Measurements from ENCODE around the gene EWSR1.

DNA sequence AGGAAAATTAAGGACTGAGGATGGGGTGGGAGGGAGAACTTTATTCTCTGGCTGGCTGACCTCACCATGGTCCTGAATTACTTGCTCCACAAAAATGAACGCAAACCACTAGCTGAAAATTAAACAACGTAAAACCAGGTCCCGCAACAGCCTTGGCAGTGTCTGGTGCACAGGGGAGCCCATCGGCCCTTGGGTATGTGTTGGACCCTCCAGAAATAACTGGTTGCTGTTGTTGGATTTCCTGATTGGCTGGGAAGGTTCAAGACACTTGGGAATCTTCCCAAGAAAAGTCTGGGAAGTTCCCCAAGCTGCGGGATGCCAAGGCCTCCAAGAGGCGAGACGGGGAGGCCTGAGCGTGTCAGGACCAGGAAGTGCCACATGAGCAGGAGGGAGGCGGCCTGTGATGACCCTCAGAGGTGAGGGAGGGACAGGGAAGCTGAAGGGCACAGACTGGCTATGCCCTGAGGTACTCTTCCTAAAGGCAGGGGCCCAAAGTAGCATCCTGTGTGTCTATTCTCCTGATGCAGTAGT lies 57.8 kb downstream of the EWSR1 start:
- TF ChIP-seq, protein P1, sequence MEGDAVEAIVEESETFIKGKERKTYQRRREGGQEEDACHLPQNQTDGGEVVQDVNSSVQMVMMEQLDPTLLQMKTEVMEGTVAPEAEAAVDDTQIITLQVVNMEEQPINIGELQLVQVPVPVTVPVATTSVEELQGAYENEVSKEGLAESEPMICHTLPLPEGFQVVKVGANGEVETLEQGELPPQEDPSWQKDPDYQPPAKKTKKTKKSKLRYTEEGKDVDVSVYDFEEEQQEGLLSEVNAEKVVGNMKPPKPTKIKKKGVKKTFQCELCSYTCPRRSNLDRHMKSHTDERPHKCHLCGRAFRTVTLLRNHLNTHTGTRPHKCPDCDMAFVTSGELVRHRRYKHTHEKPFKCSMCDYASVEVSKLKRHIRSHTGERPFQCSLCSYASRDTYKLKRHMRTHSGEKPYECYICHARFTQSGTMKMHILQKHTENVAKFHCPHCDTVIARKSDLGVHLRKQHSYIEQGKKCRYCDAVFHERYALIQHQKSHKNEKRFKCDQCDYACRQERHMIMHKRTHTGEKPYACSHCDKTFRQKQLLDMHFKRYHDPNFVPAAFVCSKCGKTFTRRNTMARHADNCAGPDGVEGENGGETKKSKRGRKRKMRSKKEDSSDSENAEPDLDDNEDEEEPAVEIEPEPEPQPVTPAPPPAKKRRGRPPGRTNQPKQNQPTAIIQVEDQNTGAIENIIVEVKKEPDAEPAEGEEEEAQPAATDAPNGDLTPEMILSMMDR (IDR thresholded peaks at IDR 0.05; ENCODE audit: insufficient read depth, low read depth, low read length): no peak
- no peak for TF ChIP-seq EZH2 (IDR thresholded peaks at IDR 0.05; ENCODE audit: insufficient read depth, low read length)

All from astrocyte (in vitro differentiated cells and primary cell).